Smooth muscle cell (in vitro differentiated cells): ENCODE results near the gene FGF14. TPM values are rescaled to one million over a fixed set of nuclear protein-coding genes. Genes with fewer than 3 reads are reported as not detected.

ENCODE experiments used
- DNase-seq: peaks from one replicate; lab custom pipeline; 2025; ENCODE audit not compliant: unreplicated experiment; lab: John Stamatoyannopoulos, UW
- H2AFZ ChIP-seq: fragments of 200-600 bp; sonication (generic); 2 replicates; pipeline ENCODE4 v1.6.0; 2016; ENCODE audit warnings: antibody characterized with exemption, low read depth, mild to moderate bottlenecking
- H3F3A ChIP-seq: fragments of 200-600 bp; sonication (generic); 2 replicates; pipeline ENCODE4 v1.6.0; 2017; ENCODE audit warnings: antibody characterized with exemption, low read depth
- H3K27ac ChIP-seq: fragments of 200-600 bp; sonication (generic); 2 replicates; pipeline ENCODE4 v1.5.1; 2016; ENCODE audit warnings: low read depth, mild to moderate bottlenecking
- H3K27me3 ChIP-seq: fragments of 200-600 bp; sonication (generic); 2 replicates; pipeline ENCODE4 v1.6.1; 2016; ENCODE audit warnings: low read depth, mild to moderate bottlenecking
- H3K36me3 ChIP-seq: fragments of 200-600 bp; sonication (generic); 2 replicates; pipeline ENCODE4 v1.5.1; 2016; ENCODE audit warnings: low read depth
- H3K4me1 ChIP-seq: fragments of 200-600 bp; sonication (generic); 2 replicates; pipeline ENCODE4 v1.5.1; 2016; ENCODE audit warnings: low read depth
- H3K4me2 ChIP-seq: fragments of 200-600 bp; sonication (generic); 2 replicates; pipeline ENCODE4 v1.6.0; 2016; ENCODE audit warnings: mild to moderate bottlenecking
- H3K4me3 ChIP-seq: fragments of 200-600 bp; sonication (generic); 2 replicates; pipeline ENCODE4 v1.5.1; 2016; ENCODE audit warnings: mild to moderate bottlenecking
- H3K79me2 ChIP-seq: fragments of 200-600 bp; sonication (generic); 2 replicates; pipeline ENCODE4 v1.6.0; 2016; ENCODE audit warnings: low read depth, mild to moderate bottlenecking
- H3K9ac ChIP-seq: fragments of 200-600 bp; sonication (generic); 2 replicates; pipeline ENCODE4 v1.6.0; 2016; ENCODE audit warnings: low read depth
- H3K9me3 ChIP-seq: fragments of 200-600 bp; sonication (generic); replicated peaks from 2 replicates; pipeline ENCODE4 v1.5.1; 2016; ENCODE audit warnings: low read depth
- H4K20me1 ChIP-seq: fragments of 200-600 bp; sonication (generic); 2 replicates; pipeline ENCODE4 v1.6.0; 2016; ENCODE audit warnings: low read depth
- WGBS: methylation state at CpG from one replicate; pipeline ENCODE4 v1.1.7; 2016; ENCODE audit warnings: low lambda C conversion rate; 5-methylcytosine and 5-hydroxymethylcytosine counted together
- polyA plus RNA-seq: library from polyadenylated mRNA; unstranded; fragments of >200 nt; fragmentation: Nextera tagmentation; extraction: Ambion mirVana; gene quantifications from 2 replicates; pipeline ENCODE4 v1.2.1, GENCODE V29; 2016
- total RNA-seq: library from RNA; depleted of rRNA; stranded (reverse); fragments of >200 nt; gene quantifications from 2 replicates; pipeline ENCODE4 v1.2.3, GENCODE V29; 2014
- TF ChIP-seq, protein P1 (sequence below): fragments of 200-600 bp; sonication (generic); IDR thresholded peaks from 2 replicates; pipeline ENCODE4 v1.5.1; 2017; ENCODE audit warnings: borderline replicate concordance, mild to moderate bottlenecking, antibody characterized with exemption; ENCODE audit not compliant: insufficient read depth, poor library complexity, severe bottlenecking

FGF14 gene
- total and polyA plus RNA-seq, 2 experiments from 2014 or later = 0.23 TPM; not detected in 1

DNA sequence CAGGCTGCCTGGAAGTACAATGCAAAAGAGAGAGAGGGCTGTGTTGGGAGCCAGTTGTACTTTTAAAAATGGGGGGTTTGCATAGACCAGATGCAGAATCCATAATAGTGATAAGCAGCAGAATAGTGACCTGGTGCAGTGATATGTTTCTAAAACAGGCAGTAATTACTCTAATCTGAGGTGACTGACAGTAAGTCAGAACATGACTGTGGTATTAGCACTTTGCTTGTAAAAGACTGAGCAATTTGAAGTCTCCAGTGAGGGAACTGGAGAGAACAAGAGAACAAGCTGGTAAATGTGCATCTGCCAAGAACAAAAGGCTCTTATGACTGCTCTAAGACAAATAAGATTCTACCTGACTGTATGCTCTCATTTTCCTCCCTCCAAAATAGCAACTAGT is 565.9 kb downstream of the FGF14 start:
- Histone ChIP-seq H3K79me2 (no peaks in the 10 kb centered on the region), H3K9ac (no peak overlapping the region), H3K4me3 (no peak overlapping the region), H3K27ac (no peak overlapping the region), H3K9me3 (no peaks in the 10 kb centered on the region), H3K27me3 (no peaks in the 10 kb centered on the region), H3K4me2 (no peak overlapping the region), H2AFZ (no peak overlapping the region), H3K4me1 (no peaks in the 10 kb centered on the region), H4K20me1 (no peaks in the 10 kb centered on the region), H3K36me3 (no peaks in the 10 kb centered on the region), H3F3A (no peaks in the 10 kb centered on the region)
- TF ChIP-seq, protein P1, sequence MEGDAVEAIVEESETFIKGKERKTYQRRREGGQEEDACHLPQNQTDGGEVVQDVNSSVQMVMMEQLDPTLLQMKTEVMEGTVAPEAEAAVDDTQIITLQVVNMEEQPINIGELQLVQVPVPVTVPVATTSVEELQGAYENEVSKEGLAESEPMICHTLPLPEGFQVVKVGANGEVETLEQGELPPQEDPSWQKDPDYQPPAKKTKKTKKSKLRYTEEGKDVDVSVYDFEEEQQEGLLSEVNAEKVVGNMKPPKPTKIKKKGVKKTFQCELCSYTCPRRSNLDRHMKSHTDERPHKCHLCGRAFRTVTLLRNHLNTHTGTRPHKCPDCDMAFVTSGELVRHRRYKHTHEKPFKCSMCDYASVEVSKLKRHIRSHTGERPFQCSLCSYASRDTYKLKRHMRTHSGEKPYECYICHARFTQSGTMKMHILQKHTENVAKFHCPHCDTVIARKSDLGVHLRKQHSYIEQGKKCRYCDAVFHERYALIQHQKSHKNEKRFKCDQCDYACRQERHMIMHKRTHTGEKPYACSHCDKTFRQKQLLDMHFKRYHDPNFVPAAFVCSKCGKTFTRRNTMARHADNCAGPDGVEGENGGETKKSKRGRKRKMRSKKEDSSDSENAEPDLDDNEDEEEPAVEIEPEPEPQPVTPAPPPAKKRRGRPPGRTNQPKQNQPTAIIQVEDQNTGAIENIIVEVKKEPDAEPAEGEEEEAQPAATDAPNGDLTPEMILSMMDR = no peak
- no peak for DNase-seq

DNA sequence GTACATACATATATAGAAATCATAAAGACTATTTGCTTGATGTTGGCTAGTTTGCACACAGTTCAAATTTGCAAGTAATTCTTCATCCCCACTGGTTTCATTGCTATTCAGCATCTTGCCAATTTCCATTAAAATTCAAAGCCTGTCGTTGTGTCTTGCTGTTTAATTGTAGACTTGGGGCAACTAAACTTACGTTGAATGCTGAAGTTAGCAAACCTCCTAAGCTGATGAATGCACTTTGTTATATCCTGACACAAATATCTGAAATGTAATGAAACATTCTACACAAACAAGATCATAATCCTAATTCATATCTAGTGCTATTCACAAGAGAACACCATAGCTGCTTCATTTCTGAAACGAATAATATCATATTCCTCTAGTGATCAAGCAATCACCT is 568.2 kb downstream of the FGF14 start:
- Histone ChIP-seq H3K9me3 (no peaks in the 10 kb centered on the region), H3K9ac (no peak overlapping the region), H3F3A (no peaks in the 10 kb centered on the region), H4K20me1 (no peaks in the 10 kb centered on the region), H3K27me3 (peaks cover 4% of the 10 kb centered on the region), H3K4me2 (no peak overlapping the region), H3K4me1 (no peaks in the 10 kb centered on the region), H3K36me3 (no peaks in the 10 kb centered on the region), H3K27ac (no peak overlapping the region), H3K79me2 (no peaks in the 10 kb centered on the region), H3K4me3 (no peak overlapping the region), H2AFZ (no peak overlapping the region)
- 94% methylated on average over 3 of the region's 3 CpGs for WGBS
- no peak for DNase-seq
- TF ChIP-seq, protein P1 = no peak

DNA sequence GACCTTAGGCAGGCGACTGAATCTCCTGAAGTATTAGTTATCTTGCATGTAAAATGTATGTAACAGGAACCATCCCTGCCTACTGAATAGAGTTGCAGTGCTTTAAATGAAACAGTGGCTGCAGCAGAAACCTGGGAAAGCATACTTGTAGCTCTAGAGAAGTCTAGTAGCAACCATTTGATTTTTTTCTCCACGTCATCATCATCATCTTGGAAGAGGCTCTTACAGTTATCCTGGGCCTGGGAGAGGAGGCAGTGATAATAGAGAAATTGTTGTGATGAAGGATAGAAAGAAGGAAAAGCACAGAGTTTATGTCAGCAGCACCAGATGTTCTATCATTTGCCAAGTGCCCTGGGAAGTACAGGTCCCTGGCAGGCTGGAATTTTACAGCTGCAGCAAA is 571.8 kb downstream of the FGF14 start:
- no peak overlapping the region for H3K4me3 ChIP-seq
- TF ChIP-seq, protein P1 = no peak
- WGBS = 84% methylated on average over 2 of the region's 2 CpGs
- H3K27ac ChIP-seq = no peak overlapping the region
- no peaks in the 10 kb centered on the region for H4K20me1 ChIP-seq
- H2AFZ ChIP-seq = no peak overlapping the region
- H3K79me2 ChIP-seq = no peaks in the 10 kb centered on the region
- no peaks in the 10 kb centered on the region for H3F3A ChIP-seq
- no peak for DNase-seq
- H3K27me3 ChIP-seq = peaks cover 9% of the 10 kb centered on the region
- H3K9ac ChIP-seq = no peak overlapping the region
- no peak overlapping the region for H3K4me2 ChIP-seq
- no peaks in the 10 kb centered on the region for H3K36me3 ChIP-seq
- H3K4me1 ChIP-seq = no peaks in the 10 kb centered on the region
- H3K9me3 ChIP-seq = no peaks in the 10 kb centered on the region

DNA sequence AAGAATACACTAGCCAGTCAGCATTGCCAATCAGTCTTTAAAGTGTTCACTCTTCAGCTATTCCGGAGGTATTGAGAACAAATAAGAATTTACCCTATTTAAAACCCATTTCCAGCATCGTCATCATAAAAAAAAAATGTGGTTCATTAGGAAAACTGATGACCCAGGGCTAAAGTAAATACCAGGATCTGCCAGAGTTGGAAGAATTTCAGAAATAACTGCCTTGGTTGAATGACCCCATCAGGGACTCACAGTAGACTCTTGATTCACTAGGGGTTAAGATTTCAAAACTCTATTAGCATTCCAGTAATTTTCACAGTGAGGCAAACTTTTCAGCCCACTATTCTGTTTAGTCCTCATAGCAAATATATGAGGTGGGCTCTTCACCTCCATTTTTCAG is 572.4 kb downstream of the FGF14 start:
- Histone ChIP-seq H3K9me3 (no peaks in the 10 kb centered on the region), H3F3A (no peaks in the 10 kb centered on the region), H3K4me2 (no peak overlapping the region), H3K36me3 (no peaks in the 10 kb centered on the region), H3K27ac (no peak overlapping the region), H3K27me3 (peaks cover 9% of the 10 kb centered on the region), H3K9ac (no peak overlapping the region), H3K79me2 (no peaks in the 10 kb centered on the region), H4K20me1 (no peaks in the 10 kb centered on the region), H2AFZ (no peak overlapping the region), H3K4me1 (no peaks in the 10 kb centered on the region), H3K4me3 (no peak overlapping the region)
- TF ChIP-seq, protein P1 = no peak
- no peak for DNase-seq
- WGBS = 86% methylated on average over 2 of the region's 2 CpGs
